Measurements from ENCODE around the gene MLH3.

DNA sequence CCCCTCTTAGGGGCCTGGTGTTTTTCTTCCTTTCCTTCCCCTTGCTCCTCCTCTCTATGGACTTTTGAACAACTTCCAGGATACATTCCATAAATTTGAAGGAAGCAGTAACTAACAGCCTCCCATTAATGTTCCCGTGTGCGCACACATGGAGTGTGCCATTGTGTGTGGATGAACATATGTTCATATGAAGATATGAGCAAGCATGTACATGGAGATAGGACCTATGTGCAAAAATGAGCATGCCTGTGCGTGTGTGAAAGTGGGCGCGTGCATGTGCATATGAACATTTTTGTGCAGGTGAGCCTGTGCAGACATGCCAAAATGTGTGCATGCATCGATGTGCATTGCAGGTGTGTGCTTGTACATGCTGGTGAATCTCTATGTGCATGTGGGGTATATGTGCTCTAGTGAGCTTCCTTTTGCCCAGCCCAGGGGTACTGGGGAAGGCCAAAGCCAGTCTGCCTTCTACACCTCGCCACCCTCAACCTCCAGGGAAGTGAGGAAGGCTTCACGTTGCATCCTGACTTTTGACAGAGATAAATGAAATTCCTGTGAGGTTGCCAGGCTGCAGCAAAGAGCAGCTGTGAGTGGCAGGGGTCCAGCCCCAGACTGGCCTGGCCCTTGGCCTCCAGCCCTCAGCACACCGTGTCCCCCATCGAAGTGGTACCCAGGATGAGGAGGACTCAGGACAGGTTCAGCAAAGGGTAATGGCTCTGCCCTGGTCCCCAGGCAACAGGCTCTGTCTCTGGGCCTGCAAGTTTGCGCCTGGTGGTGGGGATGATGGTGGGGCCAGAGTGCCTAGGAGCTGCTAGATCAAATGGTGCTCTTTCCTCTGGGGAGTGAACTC lies 74.8 kb downstream of the MLH3 start:
- no peak for TF ChIP-seq TCF12 (IDR thresholded peaks at IDR 0.05; ENCODE audit: low read depth)
- no peak for TF ChIP-seq TEAD4 (IDR thresholded peaks at IDR 0.05)
- TF ChIP-seq, protein P1, sequence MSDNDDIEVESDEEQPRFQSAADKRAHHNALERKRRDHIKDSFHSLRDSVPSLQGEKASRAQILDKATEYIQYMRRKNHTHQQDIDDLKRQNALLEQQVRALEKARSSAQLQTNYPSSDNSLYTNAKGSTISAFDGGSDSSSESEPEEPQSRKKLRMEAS (IDR thresholded peaks at IDR 0.05) = no peak
- TF ChIP-seq EP300 (IDR thresholded peaks at IDR 0.05; ENCODE audit: borderline replicate concordance) = no peak
- TF ChIP-seq, protein P2, sequence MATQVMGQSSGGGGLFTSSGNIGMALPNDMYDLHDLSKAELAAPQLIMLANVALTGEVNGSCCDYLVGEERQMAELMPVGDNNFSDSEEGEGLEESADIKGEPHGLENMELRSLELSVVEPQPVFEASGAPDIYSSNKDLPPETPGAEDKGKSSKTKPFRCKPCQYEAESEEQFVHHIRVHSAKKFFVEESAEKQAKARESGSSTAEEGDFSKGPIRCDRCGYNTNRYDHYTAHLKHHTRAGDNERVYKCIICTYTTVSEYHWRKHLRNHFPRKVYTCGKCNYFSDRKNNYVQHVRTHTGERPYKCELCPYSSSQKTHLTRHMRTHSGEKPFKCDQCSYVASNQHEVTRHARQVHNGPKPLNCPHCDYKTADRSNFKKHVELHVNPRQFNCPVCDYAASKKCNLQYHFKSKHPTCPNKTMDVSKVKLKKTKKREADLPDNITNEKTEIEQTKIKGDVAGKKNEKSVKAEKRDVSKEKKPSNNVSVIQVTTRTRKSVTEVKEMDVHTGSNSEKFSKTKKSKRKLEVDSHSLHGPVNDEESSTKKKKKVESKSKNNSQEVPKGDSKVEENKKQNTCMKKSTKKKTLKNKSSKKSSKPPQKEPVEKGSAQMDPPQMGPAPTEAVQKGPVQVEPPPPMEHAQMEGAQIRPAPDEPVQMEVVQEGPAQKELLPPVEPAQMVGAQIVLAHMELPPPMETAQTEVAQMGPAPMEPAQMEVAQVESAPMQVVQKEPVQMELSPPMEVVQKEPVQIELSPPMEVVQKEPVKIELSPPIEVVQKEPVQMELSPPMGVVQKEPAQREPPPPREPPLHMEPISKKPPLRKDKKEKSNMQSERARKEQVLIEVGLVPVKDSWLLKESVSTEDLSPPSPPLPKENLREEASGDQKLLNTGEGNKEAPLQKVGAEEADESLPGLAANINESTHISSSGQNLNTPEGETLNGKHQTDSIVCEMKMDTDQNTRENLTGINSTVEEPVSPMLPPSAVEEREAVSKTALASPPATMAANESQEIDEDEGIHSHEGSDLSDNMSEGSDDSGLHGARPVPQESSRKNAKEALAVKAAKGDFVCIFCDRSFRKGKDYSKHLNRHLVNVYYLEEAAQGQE (IDR thresholded peaks at IDR 0.05; ENCODE audit: low read depth) = no peak
- TF ChIP-seq CREB1 (IDR thresholded peaks at IDR 0.05; ENCODE audit: low read depth) = no peak
- TF ChIP-seq ZBTB7A (IDR thresholded peaks at IDR 0.05; ENCODE audit: low read depth) = no peak
- no peak for TF ChIP-seq CEBPB (IDR thresholded peaks at IDR 0.05)
- no peak for TF ChIP-seq RAD21 (IDR thresholded peaks at IDR 0.05; ENCODE audit: low read depth)

Measured in Ishikawa (cell line).